Measurements from ENCODE around the gene NXN.
"Not testable (repeated sequence)": the region's sequence is repeated elsewhere in the genome, so short reads cannot be mapped to it uniquely, and the experiment has no call there.

NXN gene

DNA sequence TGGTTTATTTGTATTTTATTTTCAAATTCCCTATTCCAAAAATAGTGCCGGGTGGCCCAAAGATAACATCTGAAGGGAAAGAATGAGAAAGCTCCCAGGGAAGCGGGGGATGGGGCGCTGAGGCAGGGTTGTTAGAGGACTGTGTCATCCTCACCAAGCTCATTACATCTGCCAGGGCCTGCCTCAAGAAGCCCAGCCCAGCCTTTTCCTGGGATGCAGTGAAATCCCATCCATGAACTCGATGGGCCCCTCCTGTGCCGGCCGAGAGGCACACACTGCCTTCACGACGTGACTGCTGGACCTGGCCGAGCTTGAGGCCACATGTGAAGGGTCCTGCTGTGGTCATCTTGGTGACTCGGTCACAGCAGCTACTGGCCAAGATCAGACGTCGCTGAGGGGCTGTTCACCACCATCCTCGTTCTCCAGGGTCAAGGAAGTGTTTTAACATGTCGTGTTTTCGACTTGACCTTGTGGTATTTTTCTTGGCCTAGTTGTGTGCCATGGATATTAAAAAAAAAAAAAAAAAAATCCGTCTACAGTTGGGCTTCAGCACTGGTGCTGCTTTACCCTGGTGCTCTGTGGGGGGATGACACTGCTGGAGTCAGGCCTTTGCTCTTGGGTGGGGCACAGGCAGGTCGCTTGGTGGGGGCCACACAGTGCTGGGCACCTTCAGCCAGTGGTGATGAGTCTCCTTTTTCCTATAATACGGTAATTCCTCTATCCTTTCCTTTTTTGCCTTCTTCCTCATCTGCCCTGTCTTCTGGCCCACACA is 22.2 kb upstream of the NXN start:
- H3K4me1 ChIP-seq (ENCODE audit: insufficient read depth, insufficient read length) = peaks cover 25% of the 10 kb centered on the region
- no peak overlapping the region for H3K9ac ChIP-seq (ENCODE audit: insufficient read length, low read depth)
- peaks cover 78% of the 10 kb centered on the region for H3K36me3 ChIP-seq (ENCODE audit: insufficient read depth, insufficient read length, low read length)

DNA sequence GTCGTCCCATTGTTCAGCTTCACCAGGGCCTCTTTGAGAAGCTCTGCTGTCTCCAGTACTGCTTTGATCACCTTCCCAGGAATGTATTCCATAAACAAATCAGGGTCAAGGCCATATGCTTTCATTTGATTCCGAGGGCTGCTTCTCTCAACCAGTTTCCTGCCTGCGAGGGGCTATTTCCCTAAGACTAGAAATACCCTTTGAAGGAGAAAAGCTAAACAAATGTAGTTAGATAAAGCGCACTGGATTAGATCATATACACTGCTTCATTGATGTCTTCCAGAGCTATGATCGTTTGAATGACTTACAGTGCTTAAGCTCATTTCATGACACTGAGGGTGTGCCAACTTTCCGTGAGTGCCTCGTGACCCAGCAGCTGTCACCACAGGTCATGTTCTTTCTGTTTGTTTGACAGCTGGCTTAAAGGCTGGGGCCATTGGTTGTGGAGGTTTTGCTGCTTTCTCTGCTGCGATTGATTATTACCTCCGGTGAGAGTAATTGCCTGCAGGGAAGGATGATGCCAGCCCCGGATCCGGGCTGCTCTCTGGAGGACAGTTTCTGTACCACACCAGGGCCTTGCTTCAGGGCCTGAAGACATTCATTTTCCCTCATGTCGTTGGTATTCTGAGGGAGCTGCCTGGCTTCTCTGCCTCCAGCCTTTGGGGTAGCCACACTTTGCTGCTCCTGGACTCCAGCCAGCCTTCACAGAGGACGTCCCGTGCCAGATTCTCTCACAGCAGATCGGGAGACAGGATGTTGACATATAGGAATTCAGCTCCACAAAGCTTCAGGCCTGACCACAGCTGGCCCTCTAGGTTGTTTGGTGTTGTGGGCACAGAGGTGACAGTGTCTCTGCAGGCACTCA is 21.3 kb upstream of the NXN start:
- no peak for DNase-seq (ENCODE audit: low read depth, low spot score)
- Histone ChIP-seq H3K27me3 (ENCODE audit: insufficient read depth, insufficient read length) (no peaks in the 10 kb centered on the region), H3K4me1 (ENCODE audit: insufficient read depth, insufficient read length) (peaks cover 19% of the 10 kb centered on the region), H3K9me3 (ENCODE audit: insufficient read depth, low read length) (no peaks in the 10 kb centered on the region), H3K9ac (ENCODE audit: insufficient read length, low read depth) (no peak overlapping the region), H3K4me3 (ENCODE audit: insufficient read length, low read depth) (no peak overlapping the region), H3K36me3 (ENCODE audit: insufficient read depth, insufficient read length, low read length) (peaks cover 73% of the 10 kb centered on the region)
- TF ChIP-seq SUZ12 (IDR thresholded peaks at IDR 0.05; ENCODE audit: extremely low read depth, insufficient read depth, insufficient read length) (no peak), ZNF274 (IDR thresholded peaks at IDR 0.05; ENCODE audit: low read depth, low read length) (no peak), YY1 (IDR thresholded peaks at IDR 0.05; ENCODE audit: insufficient read depth, insufficient read length) (no peak)

More for the DNA sequence above, 22.2 kb upstream of the NXN start:
- H3K9me3 ChIP-seq (ENCODE audit: insufficient read depth, low read length) = no peaks in the 10 kb centered on the region
- H3K27me3 ChIP-seq (ENCODE audit: insufficient read depth, insufficient read length) = no peaks in the 10 kb centered on the region
- H3K4me3 ChIP-seq (ENCODE audit: insufficient read length, low read depth) = no peak overlapping the region
- TF ChIP-seq ZNF274 (IDR thresholded peaks at IDR 0.05; ENCODE audit: low read depth, low read length) (no peak), YY1 (IDR thresholded peaks at IDR 0.05; ENCODE audit: insufficient read depth, insufficient read length) (no peak), SUZ12 (IDR thresholded peaks at IDR 0.05; ENCODE audit: extremely low read depth, insufficient read depth, insufficient read length) (no peak)
- DNase-seq (ENCODE audit: low read depth, low spot score) = no peak

DNA sequence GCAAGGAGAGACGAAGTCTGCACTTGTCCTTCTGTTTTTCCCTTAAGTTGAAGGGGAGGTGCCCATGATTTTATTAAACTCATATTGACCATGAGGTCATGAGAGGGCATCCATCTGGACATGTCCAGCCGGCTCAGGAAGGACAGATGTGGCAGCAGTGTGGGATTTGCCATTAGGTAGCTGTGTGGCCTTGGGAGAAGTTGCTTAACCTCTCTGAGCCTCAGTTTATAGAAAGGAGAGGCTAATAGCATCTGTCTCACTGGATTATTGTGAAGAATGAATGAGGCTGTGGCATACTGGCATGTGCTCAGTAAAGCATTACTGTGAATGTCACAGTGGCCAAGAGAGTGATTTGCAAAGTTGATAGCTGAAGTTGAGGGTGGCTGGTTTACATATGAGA is 18.5 kb upstream of the NXN start:
- no peaks in the 10 kb centered on the region for H3K27me3 ChIP-seq (ENCODE audit: insufficient read depth, insufficient read length)
- H3K4me1 ChIP-seq (ENCODE audit: insufficient read depth, insufficient read length) = peaks cover 9% of the 10 kb centered on the region
- DNase-seq (ENCODE audit: low read depth, low spot score) = no peak
- H3K9me3 ChIP-seq (ENCODE audit: insufficient read depth, low read length) = no peaks in the 10 kb centered on the region
- peaks cover 47% of the 10 kb centered on the region for H3K36me3 ChIP-seq (ENCODE audit: insufficient read depth, insufficient read length, low read length)
- no peak for TF ChIP-seq YY1 (IDR thresholded peaks at IDR 0.05; ENCODE audit: insufficient read depth, insufficient read length)
- no peak for TF ChIP-seq ZNF274 (IDR thresholded peaks at IDR 0.05; ENCODE audit: low read depth, low read length)
- TF ChIP-seq SUZ12 (IDR thresholded peaks at IDR 0.05; ENCODE audit: extremely low read depth, insufficient read depth, insufficient read length) = no peak
- peak overlapping the region; percentile 96 for H3K4me3 ChIP-seq (ENCODE audit: insufficient read length, low read depth)
- no peak overlapping the region for H3K9ac ChIP-seq (ENCODE audit: insufficient read length, low read depth)

DNA sequence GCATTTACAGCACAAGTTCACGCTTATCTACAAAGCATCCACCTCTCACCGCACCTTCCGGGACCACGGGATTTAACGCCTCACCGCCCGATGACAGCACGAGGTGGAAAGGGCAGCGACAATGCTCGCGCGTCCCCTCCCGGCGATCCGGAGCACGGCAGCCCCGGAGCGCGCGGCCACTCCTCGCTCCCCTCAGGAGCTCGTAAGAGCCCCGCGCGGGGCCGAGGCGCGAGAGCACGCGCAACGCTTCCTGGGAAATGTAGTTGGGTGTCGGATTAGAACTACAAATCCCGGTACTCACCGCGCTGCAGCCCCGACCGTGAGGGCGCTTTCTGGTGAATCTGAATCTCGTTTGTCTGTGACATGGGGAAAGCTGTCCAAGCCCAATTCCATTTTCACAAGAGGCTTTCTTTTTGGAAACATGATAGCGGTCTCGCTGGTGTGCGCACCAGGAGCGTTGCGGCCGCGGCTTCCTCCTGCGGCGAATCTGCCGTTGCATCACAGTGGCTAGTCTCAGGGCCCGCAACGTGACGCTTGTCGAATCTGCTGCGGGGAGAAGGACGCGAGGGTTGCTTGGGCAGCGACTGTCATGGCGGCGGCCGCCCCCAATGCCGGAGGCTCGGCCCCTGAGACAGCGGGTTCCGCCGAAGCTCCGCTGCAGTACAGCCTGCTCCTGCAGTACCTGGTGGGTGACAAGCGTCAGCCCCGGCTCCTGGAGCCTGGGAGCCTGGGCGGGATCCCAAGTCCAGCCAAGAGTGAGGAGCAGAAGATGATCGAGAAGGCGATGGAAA is 17.2 kb upstream of the NXN start, which contains the start of gene TIMM22:
Gene TIMM22 (plus strand): TSS at position 576 of the 791 bp plus-strand sequence. CDS start 14 bp downstream, at position 590.
- peaks cover 4% of the 10 kb centered on the region for H3K4me1 ChIP-seq (ENCODE audit: insufficient read depth, insufficient read length)
- TF ChIP-seq ZNF274 (IDR thresholded peaks at IDR 0.05; ENCODE audit: low read depth, low read length) (no peak), YY1 (IDR thresholded peaks at IDR 0.05; ENCODE audit: insufficient read depth, insufficient read length) (peak; percentile 93), SUZ12 (IDR thresholded peaks at IDR 0.05; ENCODE audit: extremely low read depth, insufficient read depth, insufficient read length) (no peak)
- peaks cover 33% of the 10 kb centered on the region for H3K36me3 ChIP-seq (ENCODE audit: insufficient read depth, insufficient read length, low read length)
- no peaks in the 10 kb centered on the region for H3K27me3 ChIP-seq (ENCODE audit: insufficient read depth, insufficient read length)
- DNase-seq (ENCODE audit: low read depth, low spot score) = peak; percentile 89
- H3K9ac ChIP-seq (ENCODE audit: insufficient read length, low read depth) = peak within 1 kb of the TSS; percentile 95
- H3K4me3 ChIP-seq (ENCODE audit: insufficient read length, low read depth) = peak within 1 kb of the TSS; percentile 96
- no peaks in the 10 kb centered on the region for H3K9me3 ChIP-seq (ENCODE audit: insufficient read depth, low read length)

DNA sequence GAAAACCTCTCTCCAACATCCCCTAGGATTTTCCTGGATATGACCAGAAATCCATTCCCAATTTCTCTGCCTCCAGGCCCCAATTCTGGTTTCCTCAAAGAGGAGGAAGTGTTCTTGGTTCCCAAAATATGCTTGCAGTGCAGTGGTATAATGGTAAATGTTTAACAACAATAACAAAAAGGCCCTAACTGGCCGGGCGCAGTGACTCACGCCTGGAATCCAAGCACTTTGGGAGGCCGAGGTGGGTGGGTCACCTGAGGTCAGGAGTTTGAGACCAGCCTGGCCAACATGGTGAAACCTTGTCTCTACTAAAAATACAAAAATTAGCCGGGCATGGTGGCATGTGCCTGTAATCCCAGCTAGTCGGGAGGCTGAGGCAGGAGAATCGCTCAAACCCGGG is 15.7 kb upstream of the NXN start:
- not testable (repeated sequence) for DNase-seq (ENCODE audit: low read depth, low spot score); H3K4me1 ChIP-seq (ENCODE audit: insufficient read depth, insufficient read length); H3K4me3 ChIP-seq (ENCODE audit: insufficient read length, low read depth); H3K27me3 ChIP-seq (ENCODE audit: insufficient read depth, insufficient read length); H3K9ac ChIP-seq (ENCODE audit: insufficient read length, low read depth); H3K9me3 ChIP-seq (ENCODE audit: insufficient read depth, low read length)
- H3K36me3 ChIP-seq (ENCODE audit: insufficient read depth, insufficient read length, low read length) = peaks cover 19% of the 10 kb centered on the region

DNA sequence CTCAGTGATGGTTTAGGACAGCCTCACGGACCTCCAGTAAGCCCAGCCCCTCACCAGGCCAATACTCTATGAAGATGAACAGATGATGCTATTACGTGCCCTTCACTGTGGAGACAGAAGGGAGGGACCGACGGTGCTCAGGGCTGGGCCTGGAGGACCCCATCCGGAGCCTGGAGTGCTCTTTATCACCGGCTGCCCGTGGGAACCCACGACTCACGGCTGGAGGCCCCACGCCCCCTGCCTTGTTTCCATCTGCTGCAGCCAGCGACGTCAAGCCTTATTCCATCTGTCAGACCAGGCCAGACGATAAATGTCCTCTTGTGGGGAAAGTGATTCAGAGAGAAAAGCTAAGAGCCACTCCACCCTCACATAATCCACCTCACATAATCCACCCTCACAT is 13.4 kb upstream of the NXN start:
- no peak for TF ChIP-seq YY1 (IDR thresholded peaks at IDR 0.05; ENCODE audit: insufficient read depth, insufficient read length)
- Histone ChIP-seq H3K9me3 (ENCODE audit: insufficient read depth, low read length) (no peaks in the 10 kb centered on the region), H3K36me3 (ENCODE audit: insufficient read depth, insufficient read length, low read length) (no peaks in the 10 kb centered on the region), H3K4me3 (ENCODE audit: insufficient read length, low read depth) (no peak overlapping the region), H3K4me1 (ENCODE audit: insufficient read depth, insufficient read length) (no peaks in the 10 kb centered on the region), H3K27me3 (ENCODE audit: insufficient read depth, insufficient read length) (no peaks in the 10 kb centered on the region), H3K9ac (ENCODE audit: insufficient read length, low read depth) (no peak overlapping the region)
- DNase-seq (ENCODE audit: low read depth, low spot score) = no peak

DNA sequence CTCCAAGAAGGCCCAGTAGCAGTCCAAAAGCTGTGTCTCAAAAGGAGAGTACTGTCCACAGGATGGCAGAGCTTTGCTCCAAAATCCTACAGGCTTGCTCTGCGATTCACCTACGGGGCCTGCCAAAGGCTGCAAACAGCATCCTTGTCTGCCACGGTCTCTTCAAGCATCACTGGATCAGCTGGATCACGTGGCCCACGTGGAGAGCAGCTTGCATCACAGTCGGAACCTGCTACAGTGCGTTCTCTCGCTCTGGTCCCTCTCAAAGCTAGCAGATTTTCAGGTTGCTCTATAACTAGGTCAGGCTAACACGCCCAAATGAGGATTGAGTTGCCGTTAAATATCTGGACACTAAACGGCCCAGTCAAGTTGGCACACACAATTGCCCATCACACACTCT is 9.0 kb upstream of the NXN start:
- no peaks in the 10 kb centered on the region for H3K9me3 ChIP-seq (ENCODE audit: insufficient read depth, low read length)
- H3K4me1 ChIP-seq (ENCODE audit: insufficient read depth, insufficient read length) = no peaks in the 10 kb centered on the region
- H3K36me3 ChIP-seq (ENCODE audit: insufficient read depth, insufficient read length, low read length) = no peaks in the 10 kb centered on the region
- H3K9ac ChIP-seq (ENCODE audit: insufficient read length, low read depth) = no peak overlapping the region
- DNase-seq (ENCODE audit: low read depth, low spot score) = no peak
- H3K27me3 ChIP-seq (ENCODE audit: insufficient read depth, insufficient read length) = no peaks in the 10 kb centered on the region
- H3K4me3 ChIP-seq (ENCODE audit: insufficient read length, low read depth) = no peak overlapping the region
- no peak for TF ChIP-seq ZNF274 (IDR thresholded peaks at IDR 0.05; ENCODE audit: low read depth, low read length)

Data from NT2/D1 (cell line).